T-helper 1 cell treated with Interleukin-12 subunit alpha and Interleukin-12 subunit beta and Interleukin-4 antibody, amounts not matched to agents 30 ng/mL and 1 ng/mL, for 36 hours (primary cell): ENCODE data around the gene RAD51B. TPM values are rescaled to one million over a fixed set of nuclear protein-coding genes. Genes with fewer than 3 reads are reported as not detected.
"Not testable (repeated sequence)": the region's sequence is repeated elsewhere in the genome, so short reads cannot be mapped to it uniquely, and the experiment has no call there.

Experiments
- intact Hi-C: fragments of 100-400 bp; cut with micrococcal nuclease; formaldehyde crosslinking; loops from one replicate; pipeline ENCODE4 v1.15.1; 2024
- total RNA-seq: library from RNA; stranded (reverse); gene quantifications from 2 replicates; pipeline ENCODE4 v1.2.3, GENCODE V29; 2022

RAD51B gene
- total RNA-seq, 1 donor from 2014 or later = 24.4 TPM

DNA sequence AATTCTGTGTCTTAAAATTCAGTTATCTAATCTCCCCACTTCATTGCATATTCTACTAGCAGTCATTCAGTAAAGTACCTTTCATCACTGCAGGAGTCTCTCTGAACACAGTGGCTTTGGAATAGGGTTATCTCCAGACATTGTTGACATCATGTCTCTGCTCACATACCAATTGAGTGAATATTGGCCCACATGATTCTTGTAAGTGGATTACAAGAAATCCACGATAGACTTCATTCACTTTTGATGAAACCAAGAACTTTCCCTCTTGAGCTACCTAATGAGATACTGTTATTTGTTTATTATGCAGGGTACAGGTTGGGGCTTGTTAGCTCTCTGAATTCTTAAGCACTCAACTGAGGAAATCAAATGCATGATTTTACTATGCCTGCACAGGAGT lies 284.9 kb downstream of the RAD51B start:
- intact Hi-C loops = no loop called here

- intact Hi-C loops = no loop called here
These were observed 286.2 kb downstream of the RAD51B start for GRCh38 chr14:68105816-68106215.

DNA sequence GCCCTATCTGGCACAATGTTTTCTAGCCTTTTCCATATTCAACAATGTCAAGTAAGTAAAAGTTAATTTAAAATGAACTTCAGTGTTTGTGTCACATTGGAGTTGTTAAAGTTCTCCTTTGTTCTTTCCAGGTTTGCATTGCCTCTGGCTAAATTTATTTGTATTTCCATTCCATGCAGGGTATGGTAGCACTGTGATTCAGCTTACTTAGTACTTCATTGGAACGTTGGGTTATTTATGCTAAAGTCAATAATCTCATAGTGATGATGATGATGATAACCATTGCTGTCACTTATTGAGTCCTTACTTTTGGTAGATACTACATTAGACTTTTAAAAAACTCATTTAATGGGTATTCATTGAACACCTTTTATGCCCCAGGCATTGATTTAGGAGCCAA lies 286.9 kb downstream of the RAD51B start:
- intact Hi-C loops = no loop called here

- intact Hi-C loops = no loop called here
These were observed 287.3 kb downstream of the RAD51B start for GRCh38 chr14:68106905-68107304.

DNA sequence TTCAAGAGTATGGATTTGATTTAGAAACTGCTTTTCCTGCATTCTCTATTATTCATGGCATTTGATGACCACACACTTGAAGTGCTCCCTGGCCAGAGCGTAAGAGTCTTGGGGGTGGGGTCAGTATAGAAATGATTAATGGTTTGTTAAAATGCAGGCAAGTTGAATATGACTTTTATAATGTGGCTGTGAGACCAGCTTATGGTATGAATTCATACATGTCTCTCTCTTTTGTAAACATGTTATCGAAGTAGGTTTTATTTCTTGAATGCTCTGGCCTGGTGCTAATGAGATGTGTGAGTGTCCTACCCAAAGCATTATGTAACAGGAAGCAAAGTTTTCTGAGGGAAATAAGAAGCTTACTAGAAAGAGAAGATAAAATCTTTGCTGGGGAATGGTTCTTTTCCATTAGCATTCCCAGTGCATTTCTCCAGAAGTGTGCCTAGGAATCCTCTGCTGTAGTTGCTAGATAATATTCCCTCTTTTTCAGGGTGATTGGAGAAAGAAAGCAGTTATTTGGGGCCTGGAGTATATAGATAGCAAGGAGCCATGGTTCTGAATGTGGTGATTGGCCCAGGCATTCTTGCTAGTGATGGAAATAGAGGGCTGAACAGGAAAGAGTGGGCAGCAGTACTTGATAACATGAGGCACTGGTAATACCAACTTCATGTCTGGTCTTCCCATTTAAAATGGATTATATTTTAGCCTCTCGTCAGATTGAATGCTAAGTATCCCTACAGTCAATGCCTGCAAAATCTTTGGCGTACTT lies 289.7 kb downstream of the RAD51B start:
- intact Hi-C loops = no loop called here

GRCh38 chr14:68111097-68111852 lies 291.7 kb downstream of the RAD51B start:
- intact Hi-C loops = no loop called here

GRCh38 chr14:68111853-68112270 lies 292.3 kb downstream of the RAD51B start:
- intact Hi-C loops = no loop called here

- intact Hi-C loops = no loop called here
These were observed 292.9 kb downstream of the RAD51B start for GRCh38 chr14:68112442-68112841.

GRCh38 chr14:68113343-68113930 lies 293.9 kb downstream of the RAD51B start:
- intact Hi-C loops = no loop called here

DNA sequence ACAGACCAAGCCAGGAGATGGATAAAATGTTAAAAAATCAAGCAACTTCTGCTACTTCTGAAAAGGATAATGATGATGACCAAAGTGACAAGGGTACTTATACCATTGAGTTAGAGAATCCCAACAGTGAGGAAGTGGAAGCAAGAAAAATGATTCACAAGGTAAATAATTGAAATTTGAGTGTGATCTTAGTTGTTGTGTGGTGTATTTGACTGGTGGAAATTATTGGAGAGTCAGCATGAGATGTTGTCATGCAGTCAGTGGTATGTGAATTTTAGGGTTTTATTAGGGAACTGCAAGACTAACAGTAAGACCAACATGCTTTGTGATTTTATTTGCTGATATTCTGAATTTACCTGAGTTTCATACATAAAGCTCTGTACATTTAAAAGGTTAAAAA lies 296.4 kb downstream of the RAD51B start:
- intact Hi-C loops = not testable (repeated sequence)

GRCh38 chr14:68122651-68123050 lies 303.1 kb downstream of the RAD51B start:
- intact Hi-C loops = no loop called here

DNA sequence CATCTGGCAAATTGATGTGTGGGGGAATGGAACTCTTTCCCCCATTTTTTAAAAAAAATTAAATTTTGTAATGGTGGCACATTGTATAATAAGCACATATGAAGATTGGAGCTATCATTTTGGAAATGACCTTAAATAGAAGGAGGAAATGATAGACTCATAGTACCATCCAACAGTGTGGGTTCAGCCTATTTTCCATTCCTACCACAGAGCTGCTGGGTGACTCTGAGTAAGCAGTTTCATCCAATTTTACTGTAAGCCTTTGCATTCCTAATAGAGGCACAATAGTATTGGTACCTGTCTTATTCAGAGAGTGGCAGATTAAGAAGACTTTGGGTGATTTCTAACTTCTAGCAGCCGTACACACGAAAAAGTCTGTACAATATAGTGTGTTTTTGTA lies 304.5 kb downstream of the RAD51B start:
- intact Hi-C loops = no loop called here

GRCh38 chr14:68124979-68125731 lies 305.6 kb downstream of the RAD51B start:
- intact Hi-C loops = no loop called here

GRCh38 chr14:68127166-68127565 lies 307.6 kb downstream of the RAD51B start:
- intact Hi-C loops = no loop called here

- intact Hi-C loops = no loop called here
These were observed 312.3 kb downstream of the RAD51B start for GRCh38 chr14:68131907-68132306.

- intact Hi-C loops = no loop called here
These were observed 313.1 kb downstream of the RAD51B start for GRCh38 chr14:68132563-68133121.

DNA sequence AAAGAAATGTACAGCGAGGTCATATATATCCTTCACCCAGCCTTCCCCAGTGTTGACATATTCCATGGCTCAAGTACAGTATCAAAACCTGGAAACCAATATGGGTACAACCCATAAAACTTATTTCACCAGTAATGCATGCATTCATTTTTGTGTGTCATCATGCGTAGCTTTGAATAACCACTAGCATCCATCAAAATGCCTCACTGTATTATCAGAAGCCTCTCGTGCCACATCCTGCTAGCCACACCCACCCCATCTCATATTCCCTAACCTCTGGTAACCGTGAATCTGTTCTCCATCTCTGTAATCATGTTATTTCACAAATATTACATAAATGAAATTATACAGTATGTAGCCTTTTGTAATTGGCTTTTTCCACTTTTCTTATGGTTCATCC lies 314.3 kb downstream of the RAD51B start:
- intact Hi-C loops = no loop called here

DNA sequence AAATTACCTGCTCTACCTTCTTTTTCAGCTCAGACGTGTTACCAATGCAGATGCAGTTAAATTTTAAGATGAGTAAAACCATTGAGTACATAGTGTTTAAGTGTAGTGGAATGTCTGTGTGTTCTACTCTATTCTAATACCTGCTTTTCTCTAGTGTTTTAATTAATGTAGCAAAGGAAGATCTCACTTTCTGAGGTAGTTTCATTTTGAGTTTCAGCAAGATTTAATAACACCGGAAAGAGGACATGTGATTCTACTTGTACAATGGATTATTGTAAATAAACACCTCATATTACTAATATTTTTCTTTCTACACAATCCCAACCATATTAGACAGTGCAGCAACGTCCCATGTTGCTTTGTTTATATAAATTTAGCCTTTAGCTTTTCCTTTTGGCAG lies 315.4 kb downstream of the RAD51B start:
- intact Hi-C loops = no loop called here

GRCh38 chr14:68135566-68135965 lies 316.0 kb downstream of the RAD51B start:
- intact Hi-C loops = no loop called here

GRCh38 chr14:68137704-68138619 lies 318.4 kb downstream of the RAD51B start:
- intact Hi-C loops = no loop called here
